Fibroblast of pulmonary artery (primary cell): ENCODE results near the gene ARSJ.

Source experiments
- DNase-seq: peaks from one replicate; pipeline ENCODE4 v3.0.0-alpha.2; 2010; ENCODE audit warnings: low read depth
- H3K4me3 ChIP-seq: replicated peaks from 2 replicates; pipeline ENCODE4 v1.5.1; 2011; ENCODE audit warnings: low read depth, mild to moderate bottlenecking, control low read depth, low read length, moderate library complexity
- CTCF ChIP-seq: IDR thresholded peaks from 2 replicates; pipeline ENCODE4 v1.5.1; 2011; ENCODE audit warnings: mild to moderate bottlenecking, control low read depth, low read length, inconsistent platforms; ENCODE audit errors: missing control alignments

The ARSJ gene

DNA sequence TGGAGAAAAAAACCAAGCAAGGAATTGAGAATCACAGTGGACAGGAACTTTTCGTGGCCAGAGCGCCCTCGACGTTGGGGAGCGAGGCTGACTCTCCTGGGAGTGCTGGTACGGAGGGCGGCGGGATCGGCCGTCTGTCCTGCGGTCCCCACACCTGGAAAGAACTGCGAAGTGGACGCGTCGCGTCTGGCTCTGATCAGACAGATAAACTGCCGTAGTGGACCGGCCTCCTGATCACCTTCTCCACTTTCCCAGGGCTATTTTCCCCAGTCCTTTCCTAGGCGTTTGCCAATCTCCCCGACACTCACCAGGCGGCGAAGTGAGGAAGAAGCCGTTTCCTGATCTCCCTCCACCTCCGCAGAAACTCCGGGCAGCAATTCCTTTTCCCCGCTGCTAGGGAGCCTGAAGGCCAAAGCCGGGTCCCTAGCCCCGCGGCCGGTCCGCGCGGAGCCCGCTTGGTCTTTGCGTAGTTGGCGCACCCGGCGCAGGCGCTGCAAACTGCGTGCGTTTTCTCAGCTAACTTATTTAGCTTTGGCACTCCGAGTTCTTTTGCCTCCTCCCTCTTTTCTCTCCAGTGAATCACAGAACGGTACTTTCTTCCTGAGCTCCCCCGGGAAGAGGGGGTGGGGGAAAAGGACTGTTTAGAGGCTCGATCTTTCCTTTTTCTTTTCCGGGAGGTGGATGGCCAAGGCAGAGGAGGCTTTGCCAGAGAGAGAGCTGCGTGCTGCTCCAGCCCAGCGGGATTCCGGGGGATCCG lies at the start of gene ARSJ:
Gene ARSJ (minus strand): TSS at position 500 of the 757 bp plus-strand sequence. CDS start 813 bp downstream, outside the sequence.
- TF ChIP-seq CTCF: peak; percentile 27
- peak within 1 kb of the TSS; percentile 85 for H3K4me3 ChIP-seq
- DNase-seq: peak; percentile 89

DNA sequence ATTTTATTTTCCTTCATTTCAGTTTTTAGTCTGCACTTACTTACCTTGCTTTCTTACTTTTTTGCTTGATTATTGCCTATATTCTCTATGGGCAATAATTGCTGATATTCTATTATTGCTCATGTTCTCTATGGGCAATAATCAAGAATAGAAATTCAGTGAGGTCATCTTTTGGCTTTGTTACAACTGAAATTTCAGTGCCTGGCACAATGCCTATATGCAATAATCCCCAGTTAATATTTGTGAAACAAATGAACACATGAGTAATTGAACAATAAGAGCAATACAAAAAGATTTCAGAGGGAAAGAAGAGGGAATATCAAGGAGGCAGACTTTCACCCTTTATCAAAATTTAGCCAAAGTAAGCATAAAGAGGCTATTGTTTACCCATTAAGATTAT lies 48.6 kb upstream of the ARSJ start:
- no peak for TF ChIP-seq CTCF
- H3K4me3 ChIP-seq: no peak overlapping the region
- DNase-seq: peak; percentile 66

- TF ChIP-seq CTCF: no peak
- DNase-seq: no peak
- H3K4me3 ChIP-seq: no peak overlapping the region
Measured at GRCh38 chr4:114027596-114027995, 48.1 kb upstream of the ARSJ start.

DNA sequence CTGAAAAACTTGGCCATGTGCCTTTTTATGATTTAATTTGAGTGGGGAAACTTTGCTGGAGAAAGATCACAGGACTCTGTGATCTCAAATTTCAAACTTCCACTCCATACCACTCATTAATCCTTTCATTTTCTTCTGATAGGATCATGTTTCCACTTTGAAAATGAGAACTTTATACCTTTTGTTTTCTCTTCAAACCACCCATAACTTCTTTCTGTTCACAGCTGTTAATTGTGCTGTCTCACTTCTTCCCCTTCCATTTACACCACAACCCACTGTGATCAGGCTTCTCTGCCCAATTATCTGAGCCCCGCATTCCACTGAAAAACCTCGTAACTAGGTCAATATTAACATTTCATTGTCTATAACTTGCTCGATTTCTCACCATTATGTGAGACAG lies 47.0 kb upstream of the ARSJ start:
- no peak for TF ChIP-seq CTCF

GRCh38 chr4:114025176-114025777 lies 45.8 kb upstream of the ARSJ start:
- no peak for TF ChIP-seq CTCF
- no peak for DNase-seq

More for the DNA sequence above, 47.0 kb upstream of the ARSJ start:
- DNase-seq: no peak
- H3K4me3 ChIP-seq: no peak overlapping the region

DNA sequence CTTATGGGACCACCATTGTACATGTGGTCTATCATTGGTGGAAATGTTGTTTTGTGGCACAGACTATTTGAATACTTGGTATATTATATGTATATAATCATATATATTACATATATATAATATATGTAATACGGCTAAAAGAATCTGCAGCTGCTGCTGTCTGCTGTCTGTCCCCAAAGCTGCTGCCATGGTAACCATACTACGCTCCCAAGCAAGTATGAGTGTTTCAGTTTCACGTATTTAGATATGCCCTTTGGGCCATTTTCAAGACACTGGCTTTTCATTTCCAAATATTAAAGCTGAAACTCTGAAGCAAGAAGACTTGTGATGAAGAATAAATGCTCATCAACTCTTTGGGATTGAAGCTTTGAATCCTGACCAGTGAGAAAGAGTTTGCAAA lies 42.0 kb upstream of the ARSJ start:
- DNase-seq: no peak
- TF ChIP-seq CTCF: no peak
- H3K4me3 ChIP-seq: no peak overlapping the region

More at GRCh38 chr4:114025176-114025777, 45.8 kb upstream of the ARSJ start:
- H3K4me3 ChIP-seq: no peak overlapping the region
